ENCODE results near the gene QSER1.
A peak's percentile ranks its signal among the peaks of the same experiment; 100 is the strongest.
"Not testable (repeated sequence)": the region's sequence is repeated elsewhere in the genome, so short reads cannot be mapped to it uniquely, and the experiment has no call there.

QSER1 gene

DNA sequence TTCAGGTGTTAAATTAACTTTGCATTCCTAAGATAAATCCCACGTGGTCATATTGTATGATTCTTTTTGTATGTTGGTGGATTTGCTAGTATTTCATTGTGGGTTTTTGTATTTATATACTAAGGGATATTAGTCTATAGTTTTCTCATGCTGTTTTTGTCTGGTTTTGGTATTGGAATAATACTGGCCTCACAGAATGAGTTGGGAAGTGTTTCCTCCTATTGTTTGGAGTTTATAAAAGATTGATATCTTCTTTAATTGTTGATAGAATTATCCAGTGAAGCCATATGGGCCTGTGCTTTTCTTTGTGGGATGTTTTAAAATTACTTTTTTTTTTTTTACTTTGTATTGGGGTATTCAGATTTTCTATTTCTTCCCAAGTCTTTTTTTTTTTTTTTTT lies 59.8 kb downstream of the QSER1 start:
- TF ChIP-seq JUND (IDR thresholded peaks at IDR 0.05; ENCODE audit: low read depth) = no peak
- no peak for DNase-seq (ENCODE audit: low read depth in 1 of 2, low spot score in 1 of 2)
- in situ Hi-C loops (cut with HindIII; ENCODE audit: low pct_unique_long_range_greater_than_20kb, low sequenced_read_pairs) = no loop called here

DNA sequence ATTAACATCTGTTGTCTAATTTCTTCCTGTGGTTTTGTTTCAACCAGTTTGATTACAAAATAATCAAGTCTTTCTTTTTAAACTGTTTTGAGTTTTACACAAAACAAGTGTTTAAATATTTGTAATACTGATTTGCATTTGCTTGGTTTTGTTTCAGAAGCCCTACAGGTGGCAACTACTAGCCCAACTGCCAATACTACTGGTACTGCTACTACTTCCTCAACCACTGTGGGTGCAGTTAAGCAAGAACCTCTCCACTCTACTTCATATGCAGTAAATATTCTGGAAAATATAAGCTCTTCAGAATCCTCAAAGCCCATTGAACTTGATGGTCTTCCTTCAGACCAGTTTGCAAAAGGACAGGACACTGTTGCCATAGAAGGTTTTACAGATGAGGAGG lies 61.1 kb downstream of the QSER1 start:
- TF ChIP-seq JUND (IDR thresholded peaks at IDR 0.05; ENCODE audit: low read depth) = no peak
- in situ Hi-C loops (cut with HindIII; ENCODE audit: low pct_unique_long_range_greater_than_20kb, low sequenced_read_pairs) = no loop called here
- no peak for DNase-seq (ENCODE audit: low read depth in 1 of 2, low spot score in 1 of 2)

DNA sequence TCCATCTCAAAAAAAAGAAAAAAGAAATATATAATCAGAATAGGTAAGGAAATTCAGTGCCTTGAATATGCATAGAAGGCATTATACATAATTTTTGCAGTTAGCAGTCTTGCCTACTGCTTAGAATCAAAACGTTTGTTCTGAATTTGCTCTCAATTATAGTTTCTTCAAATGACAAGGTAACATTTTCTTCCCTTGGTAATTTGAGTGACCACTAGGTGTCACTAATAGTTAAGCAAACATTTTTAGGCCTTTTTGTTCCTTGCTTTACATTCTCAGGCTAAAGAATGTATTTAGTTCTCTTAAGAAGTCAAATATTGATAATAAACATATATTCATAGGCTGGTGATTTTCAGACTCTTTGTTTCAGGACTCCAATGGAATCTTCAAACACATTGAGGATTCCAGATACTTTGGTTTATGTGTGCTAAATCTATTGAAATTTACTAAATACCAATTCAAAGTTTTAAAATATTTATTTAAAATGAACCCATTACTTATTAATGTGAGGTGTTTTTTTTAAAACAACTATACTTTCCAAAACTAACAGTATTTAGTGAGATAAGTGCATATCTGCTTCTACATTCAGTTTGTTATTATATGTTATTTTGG lies 68.0 kb downstream of the QSER1 start:
- in situ Hi-C loops (cut with HindIII; ENCODE audit: low pct_unique_long_range_greater_than_20kb, low sequenced_read_pairs) = no loop called here
- DNase-seq (ENCODE audit: low read depth in 1 of 2, low spot score in 1 of 2) = peak; percentile 5 to 77
- no peak for TF ChIP-seq JUND (IDR thresholded peaks at IDR 0.05; ENCODE audit: low read depth)

DNA sequence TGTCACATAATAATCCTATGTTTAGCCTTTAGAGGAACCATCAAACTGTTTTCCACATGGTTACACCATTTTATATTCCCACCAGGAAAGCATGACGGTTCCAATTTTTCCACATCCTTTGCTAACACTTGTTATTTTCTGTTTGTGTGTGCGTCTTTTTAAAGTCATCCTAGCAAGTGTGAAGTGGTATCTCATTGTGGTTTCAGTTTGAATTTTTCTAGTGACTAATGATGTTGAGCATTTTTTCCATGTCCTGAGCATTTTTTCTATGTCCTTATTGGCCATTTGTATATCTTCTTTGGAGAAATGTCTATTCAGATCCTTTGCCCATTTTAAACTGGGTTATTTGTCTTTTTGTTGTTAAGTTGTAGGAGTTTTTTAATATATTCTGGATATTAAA lies 69.4 kb downstream of the QSER1 start:
- no peak for DNase-seq (ENCODE audit: low read depth in 1 of 2, low spot score in 1 of 2)
- in situ Hi-C loops (cut with HindIII; ENCODE audit: low pct_unique_long_range_greater_than_20kb, low sequenced_read_pairs) = no loop called here
- TF ChIP-seq JUND (IDR thresholded peaks at IDR 0.05; ENCODE audit: low read depth) = no peak

DNA sequence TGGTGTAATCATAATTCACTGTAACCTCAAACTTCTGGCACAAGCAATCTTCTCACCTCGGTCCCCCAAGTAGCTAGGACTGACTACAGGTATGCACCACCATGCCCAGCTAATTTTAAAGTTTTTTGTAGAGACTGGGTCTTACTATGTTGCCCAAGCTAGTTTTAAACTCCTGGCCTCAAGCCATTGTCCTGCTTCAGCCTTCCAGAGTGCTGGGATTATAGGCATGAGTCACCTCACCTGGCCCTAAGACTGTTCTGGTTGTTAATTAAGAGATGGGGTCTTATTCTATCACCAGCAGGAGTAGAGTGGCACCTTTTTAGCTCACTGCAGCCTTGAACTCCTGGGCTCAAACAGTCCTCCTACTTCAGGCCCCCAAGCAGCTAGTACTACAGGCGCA lies 71.1 kb downstream of the QSER1 start:
- in situ Hi-C loops (cut with HindIII; ENCODE audit: low pct_unique_long_range_greater_than_20kb, low sequenced_read_pairs) = no loop called here
- TF ChIP-seq JUND (IDR thresholded peaks at IDR 0.05; ENCODE audit: low read depth) = no peak
- no peak for DNase-seq (ENCODE audit: low read depth in 1 of 2, low spot score in 1 of 2)

- DNase-seq (ENCODE audit: low read depth in 1 of 2, low spot score in 1 of 2) = no peak
- no peak for TF ChIP-seq JUND (IDR thresholded peaks at IDR 0.05; ENCODE audit: low read depth)
- in situ Hi-C loops (cut with HindIII; ENCODE audit: low pct_unique_long_range_greater_than_20kb, low sequenced_read_pairs) = no loop called here
Observed at GRCh38 chr11:32968541-32968940, 75.9 kb downstream of the QSER1 start.

DNA sequence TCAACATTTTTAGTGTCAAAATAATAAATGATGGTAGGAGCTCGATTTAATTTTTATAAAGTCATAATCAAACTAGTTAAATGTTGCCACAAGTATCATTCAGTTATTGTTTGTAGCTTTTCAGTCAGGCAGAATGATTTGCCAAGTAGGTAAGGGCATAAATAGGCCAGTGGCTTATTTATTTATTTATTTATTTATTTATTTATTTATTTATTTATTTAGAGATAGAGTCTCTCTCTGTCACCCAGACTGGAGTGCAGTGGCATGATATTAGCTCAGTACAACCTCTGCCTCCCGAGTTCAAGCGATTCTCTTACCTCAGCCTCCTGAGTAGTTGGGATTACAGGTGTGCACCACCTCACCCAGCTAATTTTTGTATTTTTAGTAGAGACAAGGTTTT lies 79.6 kb downstream of the QSER1 start:
- DNase-seq (ENCODE audit: low read depth in 1 of 2, low spot score in 1 of 2); in situ Hi-C loops (cut with HindIII; ENCODE audit: low pct_unique_long_range_greater_than_20kb, low sequenced_read_pairs): not testable (repeated sequence)

DNA sequence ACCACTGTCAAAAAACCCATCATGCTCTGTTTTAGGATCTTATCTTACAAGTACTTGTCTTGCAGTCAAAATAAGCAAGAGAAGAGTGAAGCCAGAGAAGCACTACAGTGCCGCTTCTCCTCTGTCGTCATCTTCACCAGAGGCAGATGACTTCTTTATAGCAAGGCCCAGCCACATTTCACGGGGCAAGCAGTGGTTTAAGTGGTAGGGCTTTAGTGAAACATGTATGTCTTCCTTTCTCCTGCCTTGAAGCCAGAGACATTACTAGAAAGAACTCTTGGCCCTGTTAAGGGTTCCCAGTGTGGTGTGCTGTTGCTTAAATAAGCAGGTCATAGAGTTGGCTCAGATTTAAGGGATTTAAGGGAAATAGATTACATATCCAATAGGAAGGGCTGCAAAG lies 80.2 kb downstream of the QSER1 start:
- no peak for TF ChIP-seq JUND (IDR thresholded peaks at IDR 0.05; ENCODE audit: low read depth)
- no peak for DNase-seq (ENCODE audit: low read depth in 1 of 2, low spot score in 1 of 2)
- in situ Hi-C loops (cut with HindIII; ENCODE audit: low pct_unique_long_range_greater_than_20kb, low sequenced_read_pairs) = no loop called here

- no peak for DNase-seq (ENCODE audit: low read depth in 1 of 2, low spot score in 1 of 2)
- in situ Hi-C loops (cut with HindIII; ENCODE audit: low pct_unique_long_range_greater_than_20kb, low sequenced_read_pairs) = no loop called here
Observed at GRCh38 chr11:32982626-32983025, 90.0 kb downstream of the QSER1 start.

GRCh38 chr11:32983506-32983905 lies 90.9 kb downstream of the QSER1 start:
- no peak for TF ChIP-seq JUND (IDR thresholded peaks at IDR 0.05; ENCODE audit: low read depth)
- no peak for DNase-seq (ENCODE audit: low read depth in 1 of 2, low spot score in 1 of 2)
- in situ Hi-C loops (cut with HindIII; ENCODE audit: low pct_unique_long_range_greater_than_20kb, low sequenced_read_pairs) = no loop called here

More at GRCh38 chr11:32982626-32983025, 90.0 kb downstream of the QSER1 start:
- TF ChIP-seq JUND (IDR thresholded peaks at IDR 0.05; ENCODE audit: low read depth) = no peak

DNA sequence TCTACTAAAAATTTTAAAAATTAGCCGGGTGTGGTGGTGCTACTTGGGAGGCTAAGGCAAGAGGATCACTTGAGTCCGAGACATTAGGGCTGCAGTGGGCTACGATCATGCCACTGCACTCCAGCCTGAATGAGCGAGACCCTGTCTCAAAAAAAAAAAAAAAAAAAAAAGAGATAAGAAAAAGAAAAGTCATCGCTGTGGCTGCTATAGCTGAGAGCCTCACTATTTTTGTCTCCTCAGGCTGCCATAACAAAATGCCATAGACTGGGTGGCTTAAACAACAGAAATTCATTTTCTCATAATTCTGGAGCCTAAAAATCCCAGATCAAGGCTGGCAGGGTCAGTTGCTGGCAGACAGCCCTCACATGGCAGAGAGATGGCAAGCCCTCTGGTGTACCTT lies 93.0 kb downstream of the QSER1 start:
- no peak for DNase-seq (ENCODE audit: low read depth in 1 of 2, low spot score in 1 of 2)
- TF ChIP-seq JUND (IDR thresholded peaks at IDR 0.05; ENCODE audit: low read depth) = no peak
- in situ Hi-C loops (cut with HindIII; ENCODE audit: low pct_unique_long_range_greater_than_20kb, low sequenced_read_pairs) = no loop called here

GRCh38 chr11:32987851-32988250 lies 95.2 kb downstream of the QSER1 start:
- in situ Hi-C loops (cut with HindIII; ENCODE audit: low pct_unique_long_range_greater_than_20kb, low sequenced_read_pairs) = no loop called here
- DNase-seq (ENCODE audit: low read depth in 1 of 2, low spot score in 1 of 2) = peak in 1 of 2 experiments; percentile 55
- TF ChIP-seq JUND (IDR thresholded peaks at IDR 0.05; ENCODE audit: low read depth) = no peak

DNA sequence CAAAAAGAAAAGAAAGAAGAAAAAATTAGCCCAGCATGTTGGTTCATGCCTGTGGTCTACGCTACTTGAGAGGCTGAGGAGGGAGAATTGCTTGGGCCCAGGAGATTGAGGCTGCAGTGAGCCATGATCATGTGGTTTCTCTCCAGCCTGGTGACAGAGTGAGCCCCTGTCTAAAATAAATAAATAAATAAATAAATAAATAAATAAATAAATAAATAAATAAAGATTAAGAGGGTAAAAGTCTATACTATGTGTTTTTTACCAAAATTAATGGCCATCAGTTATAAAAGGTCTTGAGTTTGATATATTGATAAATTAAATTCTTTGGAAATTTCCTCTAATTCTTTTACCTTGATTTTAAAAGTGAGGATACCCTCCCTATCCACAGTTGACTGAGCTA lies 97.9 kb downstream of the QSER1 start:
- no peak for TF ChIP-seq JUND (IDR thresholded peaks at IDR 0.05; ENCODE audit: low read depth)
- no peak for DNase-seq (ENCODE audit: low read depth in 1 of 2, low spot score in 1 of 2)
- in situ Hi-C loops (cut with HindIII; ENCODE audit: low pct_unique_long_range_greater_than_20kb, low sequenced_read_pairs) = no loop called here

GRCh38 chr11:32991427-32991826 lies 98.8 kb downstream of the QSER1 start:
- DNase-seq (ENCODE audit: low read depth in 1 of 2, low spot score in 1 of 2) = no peak
- in situ Hi-C loops (cut with HindIII; ENCODE audit: low pct_unique_long_range_greater_than_20kb, low sequenced_read_pairs) = no loop called here
- no peak for TF ChIP-seq JUND (IDR thresholded peaks at IDR 0.05; ENCODE audit: low read depth)

Data from T47D (cell line).